ENCODE data around the gene CACNA1I. TPM values are rescaled to one million over a fixed set of nuclear protein-coding genes. Genes with fewer than 3 reads are reported as not detected.

CACNA1I gene
- total and polyA plus RNA-seq, 2 donors (not counting 3 experiments of a cell fraction or from before 2014, with no cell fraction given) = not detected

GRCh38 chr22:39624501-39624821 lies 53.9 kb downstream of the CACNA1I start:
- Histone ChIP-seq H3K27me3 (ENCODE audit: control insufficient read depth in 2 of 2, insufficient read depth in 2 of 2, low read length in 2 of 2) (peaks cover 0 to 7% of the 10 kb centered on the region in 2 experiments), H3K36me3 (ENCODE audit: control insufficient read depth in 2 of 2, extremely low read depth in 1 of 2, insufficient read depth in 2 of 2, low read length in 2 of 2) (no peaks in the 10 kb centered on the region), H3K4me1 (ENCODE audit: control insufficient read depth, extremely low read depth, insufficient read depth, low read length) (no peaks in the 10 kb centered on the region), H3K79me2 (ENCODE audit: control insufficient read depth, insufficient read depth, low read length) (no peaks in the 10 kb centered on the region), H3K4me3 (replicated peaks in 1 of 3; ENCODE audit: insufficient read depth in 1 of 3, low read depth in 1 of 3, low read length in 3 of 3) (no peak overlapping the region), H3K9ac (replicated peaks; ENCODE audit: extremely low read depth, insufficient read depth, low read length) (no peak overlapping the region), H4K20me1 (replicated peaks; ENCODE audit: control insufficient read depth, extremely low read depth, insufficient read depth, low read length) (no peaks in the 10 kb centered on the region), H2AFZ (ENCODE audit: low read depth, low read length) (no peak overlapping the region), H3K27ac (ENCODE audit: insufficient read depth, low read depth, low read length) (no peak overlapping the region), H3K9me1 (replicated peaks; ENCODE audit: control insufficient read depth, extremely low read depth, insufficient read depth, low read length) (no peaks in the 10 kb centered on the region), H3K9me3 (replicated peaks; ENCODE audit: control insufficient read depth, insufficient read depth, low read length) (no peaks in the 10 kb centered on the region), H3K4me2 (ENCODE audit: insufficient read depth, low read length) (no peak overlapping the region)
- TF ChIP-seq MAX (IDR thresholded peaks at IDR 0.05; ENCODE audit: insufficient read depth, insufficient read length) = no peak
- TF ChIP-seq MYC (IDR thresholded peaks at IDR 0.05; ENCODE audit: low read depth, low read length) = no peak
- no peak for TF ChIP-seq JUN (IDR thresholded peaks at IDR 0.05; ENCODE audit: borderline replicate concordance, insufficient read depth, insufficient read length, low read depth)
- dilution Hi-C loops (cut with MboI; ENCODE audit: extremely low pct_ligation_motif_present, low sequenced_read_pairs) = no loop called here
- intact Hi-C loops (cut with micrococcal nuclease) = no loop called here
- CTCF ChIA-PET = interaction anchor here (0.5 to 2.3 kb wide), 5 partner anchors 10 to 412 kb away, joined by 3 to 27 read pairs (median 4); no protein-coding TSS in a partner anchor
- BruUV-seq (replicated peaks) = no TSS peak
- DNase-seq (ENCODE audit: low read depth, low spot score) = no peak
- no peak for FAIRE-seq
- POLR2A ChIA-PET = no interaction called here

GRCh38 chr22:39625569-39626537 lies 55.3 kb downstream of the CACNA1I start:
- BruUV-seq (replicated peaks) = no TSS peak
- intact Hi-C loops (cut with micrococcal nuclease) (no loop called here), dilution Hi-C loops (cut with MboI; ENCODE audit: extremely low pct_ligation_motif_present, low sequenced_read_pairs) (no loop called here)
- Histone ChIP-seq H2AFZ (ENCODE audit: low read depth, low read length) (no peak overlapping the region), H3K36me3 (ENCODE audit: control insufficient read depth in 2 of 2, extremely low read depth in 1 of 2, insufficient read depth in 2 of 2, low read length in 2 of 2) (no peaks in the 10 kb centered on the region), H3K4me2 (ENCODE audit: insufficient read depth, low read length) (no peak overlapping the region), H3K4me3 (replicated peaks in 1 of 3; ENCODE audit: insufficient read depth in 1 of 3, low read depth in 1 of 3, low read length in 3 of 3) (no peak overlapping the region), H3K79me2 (ENCODE audit: control insufficient read depth, insufficient read depth, low read length) (no peaks in the 10 kb centered on the region), H3K4me1 (ENCODE audit: control insufficient read depth, extremely low read depth, insufficient read depth, low read length) (no peaks in the 10 kb centered on the region), H3K27ac (ENCODE audit: insufficient read depth, low read depth, low read length) (no peak overlapping the region), H3K9me3 (replicated peaks; ENCODE audit: control insufficient read depth, insufficient read depth, low read length) (no peaks in the 10 kb centered on the region), H3K27me3 (ENCODE audit: control insufficient read depth in 2 of 2, insufficient read depth in 2 of 2, low read length in 2 of 2) (peaks cover 0 to 7% of the 10 kb centered on the region in 2 experiments), H4K20me1 (replicated peaks; ENCODE audit: control insufficient read depth, extremely low read depth, insufficient read depth, low read length) (no peaks in the 10 kb centered on the region), H3K9me1 (replicated peaks; ENCODE audit: control insufficient read depth, extremely low read depth, insufficient read depth, low read length) (no peaks in the 10 kb centered on the region), H3K9ac (replicated peaks; ENCODE audit: extremely low read depth, insufficient read depth, low read length) (no peak overlapping the region)
- POLR2A ChIA-PET = no interaction called here
- FAIRE-seq (no peak), DNase-seq (ENCODE audit: low read depth, low spot score) (no peak)
- TF ChIP-seq FOS (IDR thresholded peaks at IDR 0.05; ENCODE audit: borderline replicate concordance, insufficient read depth, low read length) (no peak), CTCF (IDR thresholded peaks at IDR 0.05; ENCODE audit: extremely low read depth in 1 of 2, insufficient read depth in 1 of 2, low read depth in 1 of 2, low read length in 2 of 2) (no peak), MAX (IDR thresholded peaks at IDR 0.05; ENCODE audit: insufficient read depth, insufficient read length) (no peak), JUN (IDR thresholded peaks at IDR 0.05; ENCODE audit: borderline replicate concordance, insufficient read depth, insufficient read length, low read depth) (no peak), POLR2A (IDR thresholded peaks at IDR 0.05; ENCODE audit: low read depth, low read length) (no peak), POLR2AphosphoS5 (IDR thresholded peaks at IDR 0.05; ENCODE audit: insufficient read depth, low read depth, low read length) (no peak), GATA2 (IDR thresholded peaks at IDR 0.05; ENCODE audit: insufficient read depth, insufficient read length, low read depth, low read length) (no peak), EZH2 (IDR thresholded peaks at IDR 0.05; ENCODE audit: borderline replicate concordance, low read depth, low read length, severe bottlenecking) (no peak), MYC (IDR thresholded peaks at IDR 0.05; ENCODE audit: low read depth, low read length) (no peak)
- CTCF ChIA-PET = interaction anchor here (2.3 kb wide), 1 partner anchor 399 kb away, joined by 27 read pairs; no protein-coding TSS in a partner anchor
